NT2/D1 (cell line): Measurements from ENCODE around the gene LRRC42.

Experiments
- YY1 ChIP-seq: IDR thresholded peaks from 2 replicates; pipeline ENCODE4 v1.6.1; 2011; ENCODE audit not compliant: insufficient read length, insufficient read depth
- ZNF274 ChIP-seq: IDR thresholded peaks from 2 replicates; pipeline ENCODE4 v1.6.1; 2011; ENCODE audit warnings: mild to moderate bottlenecking, low read depth, low read length

GRCh38 chr1:54001591-54001990 lies 55.4 kb downstream of the LRRC42 start:
- TF ChIP-seq ZNF274, result no peak
- TF ChIP-seq YY1, result no peak
